ENCODE results near the gene TROAP.

DNA sequence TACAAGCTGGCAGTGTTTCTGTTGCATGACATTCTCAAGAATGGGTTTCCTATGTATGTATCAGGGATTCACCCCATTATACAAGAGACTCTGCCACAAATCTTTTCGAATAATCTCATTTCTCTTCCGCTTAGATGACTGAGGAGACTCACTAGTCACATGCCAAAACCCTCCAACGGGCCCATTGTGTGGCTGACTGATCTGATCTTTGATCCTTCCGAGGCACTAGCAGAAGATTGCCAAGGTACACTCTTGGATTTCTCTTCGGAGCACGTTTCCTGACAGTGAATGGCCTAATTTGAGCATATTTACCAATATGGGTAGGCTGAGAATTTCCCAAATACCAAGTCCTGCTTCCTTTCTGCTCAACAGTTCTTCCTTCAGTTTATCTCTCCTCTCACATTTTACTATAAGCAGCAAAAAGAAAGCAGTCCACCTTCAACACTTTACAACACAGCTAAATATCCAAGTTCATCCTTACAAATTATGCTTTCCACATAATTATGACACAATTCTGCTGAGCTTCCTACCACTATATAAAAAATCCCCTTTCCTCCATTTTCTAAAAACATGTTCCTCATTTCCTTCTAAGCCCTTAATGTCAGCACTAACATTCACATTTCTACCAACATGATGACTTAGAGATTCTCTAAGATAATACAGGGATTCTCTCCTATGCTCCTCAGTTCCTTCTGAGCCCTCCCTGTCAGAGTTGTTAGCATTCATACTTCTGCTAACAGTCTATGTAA lies 17.1 kb upstream of the TROAP start:
- TF ChIP-seq CTCF (IDR thresholded peaks at IDR 0.05) = no peak
- no peak for TF ChIP-seq POLR2A (IDR thresholded peaks at IDR 0.05)

Data from body of pancreas (tissue), 4 donors.